HG03521 (cell line): ENCODE data around the gene GDF2.

Experiments used
- ATAC-seq: cut with Tn5 transposase; IDR thresholded peaks from one replicate; pipeline ENCODE4 v1.9.1; 2021; ENCODE audit warnings: mild to moderate bottlenecking, moderate library complexity; ENCODE audit not compliant: unreplicated experiment

The GDF2 gene

GRCh38 chr10:47350671-47351640 is 28.7 kb downstream of the GDF2 start:
- no peak for ATAC-seq

- no peak for ATAC-seq
Observed at GRCh38 chr10:47351899-47352815, 29.9 kb downstream of the GDF2 start.

GRCh38 chr10:47353351-47353750 is 31.1 kb downstream of the GDF2 start:
- ATAC-seq, result no peak

GRCh38 chr10:47354165-47354564 is 31.9 kb downstream of the GDF2 start:
- no peak for ATAC-seq

- no peak for ATAC-seq
Observed at GRCh38 chr10:47354900-47355299, 32.6 kb downstream of the GDF2 start.

- ATAC-seq, result no peak
Observed at GRCh38 chr10:47356708-47357107, 34.5 kb downstream of the GDF2 start.

- no peak for ATAC-seq
Observed at GRCh38 chr10:47357131-47357582, 34.9 kb downstream of the GDF2 start.

GRCh38 chr10:47357911-47358310 is 35.7 kb downstream of the GDF2 start:
- ATAC-seq, result no peak

- ATAC-seq, result no peak
Observed at GRCh38 chr10:47358457-47358856, 36.2 kb downstream of the GDF2 start.

GRCh38 chr10:47359101-47359500 is 36.8 kb downstream of the GDF2 start:
- no peak for ATAC-seq

- no peak for ATAC-seq
Observed at GRCh38 chr10:47359626-47360418, 37.6 kb downstream of the GDF2 start.

- ATAC-seq, result no peak
Observed at GRCh38 chr10:47360419-47361040, 38.3 kb downstream of the GDF2 start.

- ATAC-seq, result no peak
Observed at GRCh38 chr10:47361293-47361692, 39.0 kb downstream of the GDF2 start.

- ATAC-seq, result no peak
Observed at GRCh38 chr10:47362199-47362598, 39.9 kb downstream of the GDF2 start.

- no peak for ATAC-seq
Observed at GRCh38 chr10:47363781-47364180, 41.5 kb downstream of the GDF2 start.

- no peak for ATAC-seq
Observed at GRCh38 chr10:47364366-47364765, 42.1 kb downstream of the GDF2 start.

GRCh38 chr10:47364911-47365310 is 42.7 kb downstream of the GDF2 start:
- ATAC-seq, result no peak

GRCh38 chr10:47365431-47366180 is 43.4 kb downstream of the GDF2 start:
- no peak for ATAC-seq

- ATAC-seq, result no peak
Observed at GRCh38 chr10:47366181-47366631, 44.0 kb downstream of the GDF2 start.
